Measurements from ENCODE around the gene DMD.
"Not testable (repeated sequence)": the region's sequence is repeated elsewhere in the genome, so short reads cannot be mapped to it uniquely, and the experiment has no call there.

The DMD gene

GRCh38 chrX:32280921-32281320 is 930.4 kb downstream of the DMD start:
- no peak for DNase-seq (ENCODE audit: low read depth, low spot score)

DNA sequence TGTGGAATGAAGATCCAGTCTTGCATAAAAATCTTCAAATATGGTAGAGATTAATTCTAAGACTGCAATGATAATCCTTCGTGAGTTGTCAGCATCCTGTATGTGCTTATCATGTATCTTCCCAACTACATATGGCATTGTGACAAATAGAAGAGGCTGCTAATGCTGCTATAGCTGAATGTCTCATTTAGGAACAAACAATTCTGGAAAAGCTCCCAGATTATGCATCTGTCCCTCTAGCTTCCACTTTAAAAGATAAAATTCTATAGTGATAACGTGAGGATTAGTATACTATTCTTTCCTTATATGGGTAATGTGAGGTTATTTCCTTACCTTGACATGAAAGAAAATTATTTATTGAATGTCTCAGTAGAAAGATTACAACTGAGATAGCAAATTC is 930.9 kb downstream of the DMD start:
- no peak for DNase-seq (ENCODE audit: low read depth, low spot score)

DNA sequence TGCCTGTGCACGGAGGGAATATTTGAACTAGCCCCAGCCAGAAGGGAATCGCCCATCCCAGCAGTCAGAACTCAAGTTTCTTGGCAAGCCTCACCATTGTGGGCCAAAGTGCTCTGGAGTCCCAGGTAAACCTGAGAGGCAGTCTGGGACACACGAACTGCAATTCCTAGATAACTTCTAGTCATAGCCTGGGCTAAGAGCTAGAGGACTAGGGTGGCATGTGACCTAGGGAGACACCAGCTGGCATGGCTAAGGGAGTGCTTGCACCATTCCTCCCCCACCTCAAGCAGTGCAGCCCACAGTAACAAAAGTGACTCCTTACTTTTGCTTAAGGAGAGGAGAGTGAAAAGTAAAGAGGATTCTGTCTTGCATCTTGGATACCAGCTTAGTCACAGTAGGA is 935.2 kb downstream of the DMD start:
- no peak for DNase-seq (ENCODE audit: low read depth, low spot score)

- no peak for DNase-seq (ENCODE audit: low read depth, low spot score)
Observed at GRCh38 chrX:32269866-32270265, 941.5 kb downstream of the DMD start.

GRCh38 chrX:32268207-32268606 is 943.1 kb downstream of the DMD start:
- DNase-seq (ENCODE audit: low read depth, low spot score), result no peak

GRCh38 chrX:32267796-32268195 is 943.6 kb downstream of the DMD start:
- DNase-seq (ENCODE audit: low read depth, low spot score), result no peak

- not testable (repeated sequence) for DNase-seq (ENCODE audit: low read depth, low spot score)
Observed at GRCh38 chrX:32246675-32247074, 964.7 kb downstream of the DMD start.

GRCh38 chrX:32195611-32196010 is 1015.7 kb downstream of the DMD start:
- DNase-seq (ENCODE audit: low read depth, low spot score), result no peak

DNA sequence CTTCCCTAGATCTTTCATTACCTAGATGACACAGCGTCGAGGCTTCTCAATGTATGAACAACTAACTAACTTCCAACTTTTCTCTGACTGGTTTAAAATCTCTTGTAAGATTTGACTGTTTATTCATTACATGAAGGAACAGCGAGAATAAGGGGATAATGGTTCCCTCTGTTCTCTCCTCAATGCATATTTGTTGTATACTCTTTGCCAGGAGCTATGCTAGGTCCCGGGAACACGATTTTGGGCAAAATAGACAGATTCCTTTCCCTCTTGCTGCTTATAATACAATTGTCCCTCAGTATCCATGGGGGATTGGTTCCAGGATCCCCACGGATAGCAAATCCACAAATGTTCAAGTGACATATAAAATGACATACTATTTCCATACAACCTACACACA is 1020.0 kb downstream of the DMD start:
- no peak for DNase-seq (ENCODE audit: low read depth, low spot score)

- no peak for DNase-seq (ENCODE audit: low read depth, low spot score)
Observed at GRCh38 chrX:32185160-32185559, 1026.2 kb downstream of the DMD start.

DNA sequence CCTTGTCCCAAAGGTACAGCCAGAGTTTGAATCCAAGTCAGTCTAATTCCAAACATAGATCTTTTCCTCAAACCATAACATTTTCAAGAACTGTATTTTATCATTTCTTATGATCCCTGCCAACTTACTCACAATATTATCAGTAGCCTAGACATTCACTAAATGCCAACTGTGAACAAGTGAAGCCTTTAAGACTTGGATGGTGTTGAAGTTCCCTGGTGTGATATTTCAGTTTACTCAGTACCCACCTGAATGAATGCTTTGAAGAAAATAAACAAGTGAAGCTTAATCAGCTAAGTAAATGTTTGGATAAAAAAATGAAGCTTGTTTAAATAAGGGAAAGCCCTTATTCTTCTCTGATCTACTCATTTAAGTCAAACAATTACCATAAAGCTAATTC is 1028.3 kb downstream of the DMD start:
- DNase-seq (ENCODE audit: low read depth, low spot score), result no peak

DNA sequence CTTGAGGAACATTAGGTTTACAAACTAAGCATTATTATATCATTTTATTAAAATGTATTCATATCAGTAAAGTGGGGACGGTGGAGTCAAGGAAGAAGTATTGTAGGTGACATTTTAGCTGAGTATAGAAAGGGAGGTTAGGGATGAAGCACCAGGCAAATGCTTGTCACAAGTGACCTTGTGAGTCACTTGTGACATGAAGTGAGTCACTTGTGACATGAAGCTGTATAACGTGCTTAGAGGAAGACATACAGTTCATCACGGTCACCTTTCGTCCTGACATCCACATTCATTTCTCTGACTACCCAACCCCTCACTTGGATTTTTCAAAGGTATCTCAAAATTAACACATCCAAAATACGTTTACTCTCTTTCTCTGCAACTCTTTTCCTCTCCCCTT is 1034.8 kb downstream of the DMD start:
- DNase-seq (ENCODE audit: low read depth, low spot score), result no peak

DNA sequence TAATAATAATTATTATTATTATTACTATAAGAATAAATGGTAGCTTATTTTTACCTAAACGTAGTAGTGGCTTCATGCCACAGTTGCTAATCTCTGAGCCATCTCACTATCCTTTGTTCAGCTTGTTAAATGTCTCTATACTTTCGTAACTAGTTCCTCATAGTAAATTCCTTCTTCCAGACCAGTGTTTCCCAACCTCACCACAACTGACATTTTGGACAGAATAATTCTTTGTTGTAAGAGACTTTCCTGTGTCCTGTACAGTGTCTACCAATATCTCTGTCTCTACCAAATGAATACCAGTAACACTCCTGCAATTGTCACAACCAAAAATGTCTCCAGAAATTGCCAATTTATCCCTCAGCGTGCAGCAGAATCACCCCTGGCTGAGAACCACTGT is 1040.9 kb downstream of the DMD start:
- no peak for DNase-seq (ENCODE audit: low read depth, low spot score)

DNA sequence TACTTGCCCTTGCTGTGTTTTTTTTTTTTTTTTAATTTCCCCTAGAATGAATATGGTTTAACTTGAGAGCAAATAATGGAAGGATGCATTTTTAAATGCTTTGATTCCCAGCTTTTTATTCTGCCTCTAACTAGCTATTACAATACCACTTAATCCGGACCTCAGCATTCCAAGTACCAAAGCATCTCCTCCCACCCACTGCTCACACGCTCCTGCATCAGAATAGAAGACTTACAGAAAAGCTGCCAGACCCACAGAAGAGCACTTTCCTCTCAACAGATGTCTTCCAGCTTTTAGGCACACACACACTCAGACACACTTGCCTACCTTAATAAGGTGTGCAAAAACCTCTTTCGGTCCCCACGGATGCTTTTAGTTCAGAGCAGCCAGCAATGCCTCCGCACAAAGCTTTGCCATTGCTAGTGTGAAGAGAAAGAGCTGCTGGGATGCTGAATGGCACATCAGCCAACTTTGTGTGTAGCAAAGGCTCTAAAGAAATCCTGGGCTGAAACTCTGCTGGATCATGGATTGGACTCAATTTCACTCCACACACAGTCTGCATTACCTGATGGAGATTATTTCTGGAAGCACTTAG is 1056.2 kb downstream of the DMD start:
- no peak for DNase-seq (ENCODE audit: low read depth, low spot score)

DNA sequence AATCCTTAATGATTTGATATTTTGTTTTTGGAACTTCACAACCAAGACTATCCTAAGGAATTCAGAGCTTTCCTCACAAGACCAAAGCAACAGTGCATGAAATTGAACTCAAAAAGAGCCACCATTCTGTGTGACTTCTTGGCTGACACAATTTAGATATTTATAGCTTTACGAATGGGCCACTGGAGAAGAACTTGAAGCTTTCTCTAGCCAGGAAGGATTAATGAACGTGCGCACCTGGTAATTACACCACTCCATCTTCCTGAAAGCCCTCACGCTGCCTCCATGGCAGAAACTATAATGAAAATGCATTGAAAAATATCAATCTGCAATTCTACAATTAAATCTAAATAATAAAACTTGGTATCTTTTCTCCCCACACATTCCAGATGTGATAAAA is 1057.8 kb downstream of the DMD start:
- DNase-seq (ENCODE audit: low read depth, low spot score), result no peak

DNA sequence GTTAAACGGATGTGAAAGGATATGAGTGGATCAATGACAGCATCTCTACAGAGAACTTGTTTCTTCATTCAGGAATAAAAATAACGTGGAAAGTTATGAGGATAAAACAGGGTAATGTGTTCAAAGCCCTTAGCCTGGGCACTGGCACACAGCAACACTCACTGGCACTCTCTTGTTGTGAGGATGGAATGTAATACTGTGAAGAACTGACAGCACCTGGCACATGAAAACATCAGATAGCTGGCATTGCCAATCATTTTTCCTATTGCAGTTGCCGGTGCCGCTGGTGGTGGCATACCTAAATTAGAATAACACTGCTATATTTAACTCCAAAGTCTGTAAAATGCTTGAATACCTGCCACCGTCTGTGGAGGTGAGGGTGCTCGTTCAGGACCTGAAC is 1061.2 kb downstream of the DMD start:
- no peak for DNase-seq (ENCODE audit: low read depth, low spot score)

DNA sequence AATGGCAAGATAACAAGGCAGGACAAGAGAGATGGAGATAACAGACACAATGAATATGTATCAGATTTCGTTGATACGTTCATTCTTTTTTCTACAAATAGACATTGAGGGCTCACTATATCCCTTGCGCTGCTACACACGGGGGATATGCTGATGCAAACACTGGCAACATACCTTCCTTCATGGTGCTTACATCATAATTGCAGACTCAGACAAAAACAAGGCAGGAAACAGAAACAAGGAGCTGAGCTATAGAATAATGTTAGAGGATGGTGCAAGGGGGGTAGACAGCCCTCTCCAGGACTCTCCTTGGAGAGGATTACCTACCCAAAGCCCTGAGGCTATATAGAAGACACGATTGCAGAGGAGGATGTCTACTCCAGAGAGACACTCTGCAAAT is 1069.5 kb downstream of the DMD start:
- DNase-seq (ENCODE audit: low read depth, low spot score), result no peak

DNA sequence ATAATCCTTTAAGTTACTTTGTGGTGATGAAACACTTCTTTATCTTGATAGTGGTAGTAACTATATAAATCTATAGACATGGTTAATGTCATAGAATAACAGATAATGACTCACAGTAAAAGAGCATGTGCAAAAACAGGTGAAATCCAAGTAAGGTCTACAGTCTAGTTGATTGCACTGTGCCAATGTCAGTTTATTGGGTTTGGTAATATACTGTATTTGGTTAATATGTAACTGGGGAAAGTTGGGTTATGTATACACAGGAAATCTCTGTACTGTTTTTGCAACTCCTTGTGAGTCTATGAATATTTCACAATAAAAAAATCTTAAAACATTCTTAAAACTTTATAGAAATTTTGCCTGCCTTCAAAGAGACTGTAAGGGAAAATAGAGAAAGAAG is 1071.9 kb downstream of the DMD start:
- DNase-seq (ENCODE audit: low read depth, low spot score), result no peak

- DNase-seq (ENCODE audit: low read depth, low spot score), result no peak
Observed at GRCh38 chrX:32137525-32137924, 1073.8 kb downstream of the DMD start.

- no peak for DNase-seq (ENCODE audit: low read depth, low spot score)
Observed at GRCh38 chrX:32126997-32127396, 1084.4 kb downstream of the DMD start.

- no peak for DNase-seq (ENCODE audit: low read depth, low spot score)
Observed at GRCh38 chrX:32118832-32119231, 1092.5 kb downstream of the DMD start.

DNA sequence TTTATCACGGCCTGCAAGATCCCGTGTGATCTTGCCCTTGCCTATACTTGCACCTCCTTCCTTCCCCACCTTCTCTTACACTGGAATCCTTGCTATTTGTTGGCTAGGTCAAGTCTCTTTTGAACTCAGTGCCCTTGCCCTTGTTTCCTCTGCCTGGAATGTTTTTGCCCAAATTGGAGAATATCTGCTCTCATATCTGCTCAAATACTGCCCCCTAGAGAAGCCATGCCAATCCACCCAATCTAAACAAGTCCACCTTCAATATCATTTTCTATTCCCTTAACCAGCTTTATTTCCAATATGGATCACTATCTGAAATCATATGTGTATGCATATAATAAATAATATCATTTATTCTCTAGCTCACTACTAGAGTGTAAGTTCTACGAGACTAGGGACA is 1095.3 kb downstream of the DMD start:
- no peak for DNase-seq (ENCODE audit: low read depth, low spot score)

DNA sequence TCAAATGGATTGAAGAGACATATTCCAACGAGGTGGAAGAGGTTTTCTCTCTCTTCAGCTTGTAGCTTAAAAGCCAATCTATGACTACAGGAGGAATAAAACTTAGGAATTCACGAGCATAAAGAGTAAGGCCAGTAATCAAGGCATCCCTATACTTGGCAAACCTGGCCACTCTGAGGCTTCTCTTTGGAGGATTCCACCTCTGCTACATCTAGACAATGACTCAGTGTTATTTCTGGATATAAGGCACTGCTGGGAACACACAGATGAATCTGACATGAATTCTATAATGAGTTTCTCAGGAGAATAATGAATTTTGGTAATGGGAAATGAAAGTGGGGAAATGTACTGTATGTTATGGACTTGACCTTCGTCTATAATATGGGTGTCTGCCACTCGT is 1123.7 kb downstream of the DMD start:
- no peak for DNase-seq (ENCODE audit: low read depth, low spot score)

DNA sequence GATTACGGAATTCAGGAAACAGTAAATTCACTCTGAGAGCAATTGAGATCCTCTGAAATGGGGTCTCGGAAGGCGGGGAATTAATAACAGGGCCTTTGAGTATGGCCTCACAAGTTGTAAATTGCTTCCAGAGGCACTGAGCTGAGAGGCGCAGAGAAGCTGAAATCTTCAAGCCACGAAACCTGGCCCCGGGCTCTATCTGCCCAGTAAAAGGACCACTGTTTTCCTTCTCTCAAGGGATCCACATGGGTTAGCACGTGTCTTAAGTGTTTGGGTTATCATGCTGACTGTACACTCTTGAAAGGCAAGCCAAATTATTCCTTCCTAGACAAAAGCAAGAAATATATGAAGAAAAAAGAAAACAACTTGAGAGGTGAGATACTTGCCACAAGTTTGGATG is 1126.6 kb downstream of the DMD start:
- no peak for DNase-seq (ENCODE audit: low read depth, low spot score)
